HG03558 (cell line): ENCODE measurements around the gene COL23A1.

Source experiments
- ATAC-seq: cut with Tn5 transposase; IDR thresholded peaks from one replicate; pipeline ENCODE4 v1.9.1; 2021; ENCODE audit warnings: moderate number of reproducible peaks; ENCODE audit not compliant: unreplicated experiment; ENCODE audit errors: extremely low read depth

COL23A1 gene

DNA sequence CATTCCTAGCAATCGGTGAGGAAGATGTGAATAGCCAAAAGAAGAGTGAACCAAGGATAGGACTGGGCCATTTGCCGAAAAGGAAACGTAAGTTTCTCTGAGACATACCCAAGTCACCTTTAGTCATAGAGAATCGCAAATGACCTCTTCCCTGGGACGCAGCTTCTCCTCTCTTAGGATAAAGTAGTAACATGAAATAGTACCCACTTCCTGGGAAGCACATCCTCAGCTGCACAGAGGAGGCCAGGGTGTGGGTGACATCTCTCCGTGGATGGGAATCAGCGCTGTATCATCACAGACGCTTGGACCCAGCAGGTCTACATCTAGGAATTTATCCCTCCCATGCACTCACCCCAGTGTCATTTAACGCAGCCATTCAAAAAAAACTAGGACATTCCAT is 236.7 kb downstream of the COL23A1 start:
- no peak for ATAC-seq

DNA sequence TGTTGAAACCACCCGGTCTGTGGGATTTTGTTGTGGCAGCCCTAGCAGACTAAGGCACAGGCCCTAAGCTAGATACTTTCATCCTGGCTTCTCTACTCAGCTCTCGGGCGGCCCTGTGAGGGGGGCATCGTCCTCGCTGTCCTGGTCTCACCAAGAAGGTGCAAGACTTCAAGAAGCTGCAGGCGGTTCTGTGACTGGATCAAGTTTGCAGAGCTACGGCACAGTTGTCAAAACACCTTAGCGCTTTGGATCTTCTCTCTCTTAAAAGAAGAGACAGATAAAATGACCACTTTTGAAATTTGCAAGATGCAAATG is 238.2 kb downstream of the COL23A1 start:
- ATAC-seq, result no peak

DNA sequence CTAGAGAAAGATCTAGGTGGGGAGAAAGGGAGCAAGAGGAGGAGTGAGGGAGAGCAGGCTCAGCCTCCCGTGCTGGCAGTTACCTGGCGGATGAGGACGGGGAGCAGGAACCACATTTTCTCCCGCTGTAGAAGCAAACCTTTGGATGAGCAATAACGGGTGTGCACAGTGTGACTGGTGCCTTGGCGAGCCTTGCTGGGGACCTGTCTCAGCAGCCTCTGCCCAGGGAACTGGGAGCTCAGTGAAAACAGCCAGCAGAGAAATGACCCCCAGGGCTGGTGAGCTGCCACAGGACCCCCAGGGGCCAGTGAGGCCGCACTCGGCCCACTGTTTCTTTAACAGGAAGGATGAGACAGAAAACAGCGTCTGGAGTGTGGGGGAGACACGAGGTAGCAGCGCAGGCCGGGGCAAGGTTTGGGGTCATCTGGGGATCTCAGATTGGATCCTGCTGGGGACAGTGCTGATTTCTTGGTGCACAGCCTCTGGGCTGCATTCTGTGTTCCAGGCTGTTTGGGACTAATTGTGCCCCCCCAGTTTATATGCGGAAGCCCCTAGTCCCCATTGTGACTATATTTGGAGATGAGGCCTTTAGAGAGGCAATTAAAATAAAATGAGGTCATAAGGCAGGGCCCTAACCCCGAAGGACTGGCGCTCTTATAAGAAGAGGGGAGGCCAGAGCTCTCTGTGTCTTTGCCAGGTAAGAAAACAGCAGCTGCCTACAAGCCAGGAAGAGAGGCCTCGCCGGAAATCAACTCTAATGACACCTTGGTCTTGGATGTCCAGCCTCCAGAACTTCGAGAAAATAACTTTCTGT is 238.8 kb downstream of the COL23A1 start:
- ATAC-seq, result no peak

DNA sequence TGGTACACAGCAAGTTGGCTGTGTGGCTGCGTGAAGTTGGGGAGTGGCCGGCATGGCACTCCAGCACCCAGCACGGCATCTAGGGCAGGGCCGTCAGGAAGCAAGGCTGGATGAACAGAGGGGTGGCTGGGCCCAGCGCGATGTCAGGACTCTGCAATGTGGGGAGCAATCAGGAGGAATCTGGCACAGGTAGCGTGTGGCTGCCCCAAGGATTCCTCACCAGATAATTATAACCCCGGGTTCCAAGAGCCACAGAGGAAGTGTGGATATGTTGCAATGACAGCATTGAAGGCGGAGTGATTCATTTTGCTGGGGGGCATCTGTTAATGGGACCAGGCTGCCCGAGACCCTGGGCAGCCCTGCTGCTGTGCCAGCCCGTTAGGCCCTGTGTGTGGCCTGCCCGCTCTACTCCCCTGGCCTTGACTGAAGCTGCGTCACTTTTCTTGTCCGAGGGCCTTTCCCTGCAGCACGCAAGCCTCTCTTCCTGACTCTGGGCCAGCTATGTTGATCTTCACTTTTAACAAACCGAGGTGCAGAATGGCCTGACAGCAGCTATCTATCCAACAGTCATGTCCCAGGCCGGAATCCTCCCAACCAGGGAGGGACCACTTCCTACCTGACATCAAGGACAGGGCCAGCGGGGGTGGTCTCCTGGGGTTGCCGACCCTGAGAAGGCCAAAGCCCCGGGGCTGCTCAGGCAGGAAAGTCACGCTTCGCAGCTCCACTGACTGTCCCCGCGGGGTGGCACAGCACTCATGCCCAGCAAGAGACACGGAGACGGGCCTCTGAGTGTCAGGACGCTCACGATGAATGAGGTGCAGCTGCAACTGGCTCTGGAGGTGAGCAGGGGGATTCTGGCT is 239.6 kb downstream of the COL23A1 start:
- no peak for ATAC-seq

DNA sequence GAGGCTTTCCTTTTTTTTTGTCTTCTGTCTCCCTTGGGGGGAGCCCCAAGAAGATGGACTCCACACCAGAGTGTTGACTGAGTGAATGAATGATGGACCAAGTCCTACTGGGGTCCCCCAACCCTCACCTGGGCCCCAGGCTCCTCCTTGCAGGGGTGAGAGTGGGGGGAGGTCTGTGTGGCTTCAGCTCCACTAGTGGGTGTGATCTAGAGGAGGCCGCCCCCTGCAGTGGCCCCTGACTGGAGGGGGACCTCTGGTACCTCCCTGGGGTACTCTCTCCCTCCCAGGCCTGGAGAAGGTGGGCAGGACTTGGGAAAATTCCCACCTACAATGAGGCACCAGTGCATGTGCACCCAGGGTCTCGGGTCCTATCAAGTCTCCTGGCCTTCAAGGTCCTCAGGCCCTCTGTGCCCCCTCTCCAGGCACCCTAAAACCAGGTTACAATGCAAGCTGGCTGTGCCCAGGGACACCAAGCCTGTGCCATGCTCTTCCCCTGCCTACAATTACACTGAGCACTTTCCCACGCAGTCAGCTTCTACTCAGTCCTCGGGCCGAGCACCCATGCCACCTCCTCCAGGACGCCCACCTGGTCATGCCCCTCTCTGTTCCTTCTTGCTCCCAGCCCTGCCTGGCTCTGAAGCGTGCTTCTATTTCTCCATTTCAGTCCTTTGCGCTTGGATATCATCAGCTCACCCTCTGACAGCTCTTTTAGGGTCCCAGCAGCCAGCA is 240.4 kb downstream of the COL23A1 start:
- ATAC-seq, result no peak

DNA sequence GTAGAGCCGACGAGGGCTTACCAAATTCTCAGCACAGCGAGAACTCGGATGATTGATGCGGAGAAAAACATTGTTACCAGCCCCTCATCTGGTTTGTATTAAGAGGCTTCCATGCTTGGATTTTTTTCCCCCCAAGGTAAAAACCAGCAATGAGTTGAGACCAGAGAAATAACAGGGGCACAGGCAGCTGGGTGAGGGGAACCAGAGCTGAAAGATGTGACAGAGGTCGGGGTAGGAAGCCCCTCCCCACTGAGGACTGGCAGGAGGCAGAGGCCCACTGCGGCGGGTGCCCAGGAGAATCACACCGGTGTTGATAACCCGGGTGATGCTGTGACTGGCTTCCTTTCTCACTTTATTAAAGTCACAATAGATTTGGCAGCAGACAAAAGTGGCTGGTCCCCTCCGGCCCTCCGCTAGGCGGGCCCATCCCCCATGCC is 241.1 kb downstream of the COL23A1 start:
- no peak for ATAC-seq

DNA sequence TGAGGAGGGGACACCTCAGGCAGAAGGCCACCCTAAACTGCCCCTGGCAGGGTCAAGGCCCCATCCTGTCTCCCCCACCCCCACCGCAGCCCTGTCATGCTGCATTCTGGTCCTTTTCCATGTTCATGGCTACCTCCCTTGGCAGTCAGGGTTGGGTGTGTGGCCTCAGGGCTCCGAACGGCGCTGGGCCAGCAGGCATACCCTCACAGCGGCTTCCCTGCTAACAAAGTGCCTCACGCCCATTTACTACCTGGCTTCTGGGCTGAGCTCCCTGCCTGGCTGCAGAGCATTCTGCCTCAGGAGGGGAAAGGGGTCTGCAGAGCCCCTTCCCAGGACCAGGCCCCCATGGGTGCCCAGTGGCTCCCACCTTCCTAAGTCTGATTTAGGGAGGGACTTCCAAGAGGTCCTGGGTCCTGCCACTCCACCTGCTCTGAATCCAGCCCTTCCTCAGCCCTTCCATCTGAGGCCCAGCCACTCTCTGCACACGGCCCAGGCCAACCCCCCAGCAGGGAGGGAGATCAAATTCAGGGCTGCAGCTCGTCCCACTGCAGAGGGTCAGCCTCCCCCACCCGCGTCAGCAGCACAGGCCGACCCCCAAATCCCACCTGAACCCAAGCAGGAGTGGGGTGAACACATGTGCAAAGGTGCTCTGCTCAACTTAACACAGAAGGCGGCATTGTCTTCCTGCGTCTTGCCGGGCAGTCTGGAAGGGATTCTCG is 241.7 kb downstream of the COL23A1 start:
- no peak for ATAC-seq

DNA sequence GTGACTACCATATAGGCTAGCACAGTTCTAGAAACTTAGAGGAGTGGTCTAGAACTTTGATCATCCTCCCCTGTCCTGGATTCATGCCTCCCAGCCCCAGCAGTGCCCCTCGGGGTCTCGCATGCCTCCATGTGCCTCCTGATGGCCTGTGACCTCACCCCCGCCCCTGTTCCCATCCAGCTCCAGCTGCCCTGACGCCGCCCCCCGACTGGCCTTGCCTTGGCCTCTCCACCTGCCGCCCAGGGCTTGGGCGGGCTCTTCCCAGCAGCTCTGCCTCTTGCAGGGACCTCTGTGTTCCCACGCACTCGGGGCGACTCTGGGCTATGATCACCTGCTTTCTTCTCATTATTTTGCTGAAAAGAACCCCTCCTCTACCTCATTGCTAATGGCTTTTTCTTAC is 242.2 kb downstream of the COL23A1 start:
- ATAC-seq, result no peak

DNA sequence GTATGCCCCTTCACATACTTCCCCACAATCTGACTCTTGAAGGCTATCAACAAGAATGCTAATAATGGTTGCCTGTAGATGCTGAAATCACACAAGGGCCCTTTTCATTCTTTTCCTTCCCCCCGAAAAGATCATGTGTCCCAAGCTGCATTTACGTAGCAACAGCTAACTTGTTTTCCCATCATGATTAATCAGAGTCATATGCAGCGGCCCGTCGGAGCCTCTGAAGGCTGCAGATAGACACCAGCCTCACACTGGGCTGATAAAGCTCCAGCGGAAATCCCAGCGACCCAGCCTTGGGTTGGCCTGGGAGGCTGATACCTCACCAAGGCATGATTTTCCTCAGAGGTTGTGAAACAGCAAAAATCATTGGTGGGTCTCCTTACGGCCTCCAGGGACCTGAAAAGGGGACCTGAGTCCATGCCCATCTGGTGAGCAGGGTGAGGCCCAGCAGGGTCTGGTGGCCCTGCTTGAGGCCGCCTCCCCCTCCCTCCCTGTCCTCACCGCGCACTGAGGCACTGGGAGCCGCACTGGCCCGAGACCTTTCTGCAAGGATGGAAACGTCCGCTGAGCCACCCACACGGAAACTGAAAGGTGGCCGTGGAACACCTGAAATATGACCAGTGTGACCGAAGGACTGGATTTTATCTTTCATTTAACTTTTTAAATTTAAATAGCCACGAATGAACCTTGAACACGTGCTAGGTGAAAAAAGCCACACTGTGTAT is 243.4 kb downstream of the COL23A1 start:
- no peak for ATAC-seq

DNA sequence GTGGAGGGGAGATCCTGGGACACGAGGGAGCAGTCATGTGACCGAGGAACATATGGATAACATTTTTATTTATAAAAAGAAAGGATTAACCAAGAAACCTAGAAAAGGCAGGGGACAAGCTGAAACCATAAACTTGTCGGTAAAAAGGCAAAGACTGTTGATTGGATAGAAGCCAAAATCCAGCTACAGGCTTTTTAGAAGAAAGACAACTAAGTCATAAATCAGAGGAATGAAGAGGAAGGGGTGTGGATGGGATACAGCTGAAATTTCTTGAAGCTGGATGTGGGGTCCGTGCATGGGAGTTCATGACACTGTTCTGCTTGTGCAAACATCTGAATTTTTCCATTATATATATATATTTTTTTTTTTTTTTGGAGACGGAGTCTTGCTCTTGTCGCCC is 246.9 kb downstream of the COL23A1 start:
- no peak for ATAC-seq

DNA sequence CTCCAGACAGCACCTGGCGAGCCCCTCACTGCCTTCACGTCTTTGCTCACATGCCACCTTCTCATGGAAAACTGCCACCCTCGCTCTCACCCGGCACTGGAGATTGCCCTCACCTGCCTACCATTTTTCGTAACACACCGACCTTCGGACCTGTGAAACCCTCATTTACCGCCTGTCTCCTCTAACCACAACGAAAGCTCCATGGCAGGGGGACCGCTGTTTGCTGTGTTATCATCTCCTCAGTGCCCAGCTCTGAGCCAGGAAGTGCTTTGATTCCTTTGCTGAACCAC is 248.4 kb downstream of the COL23A1 start:
- no peak for ATAC-seq

DNA sequence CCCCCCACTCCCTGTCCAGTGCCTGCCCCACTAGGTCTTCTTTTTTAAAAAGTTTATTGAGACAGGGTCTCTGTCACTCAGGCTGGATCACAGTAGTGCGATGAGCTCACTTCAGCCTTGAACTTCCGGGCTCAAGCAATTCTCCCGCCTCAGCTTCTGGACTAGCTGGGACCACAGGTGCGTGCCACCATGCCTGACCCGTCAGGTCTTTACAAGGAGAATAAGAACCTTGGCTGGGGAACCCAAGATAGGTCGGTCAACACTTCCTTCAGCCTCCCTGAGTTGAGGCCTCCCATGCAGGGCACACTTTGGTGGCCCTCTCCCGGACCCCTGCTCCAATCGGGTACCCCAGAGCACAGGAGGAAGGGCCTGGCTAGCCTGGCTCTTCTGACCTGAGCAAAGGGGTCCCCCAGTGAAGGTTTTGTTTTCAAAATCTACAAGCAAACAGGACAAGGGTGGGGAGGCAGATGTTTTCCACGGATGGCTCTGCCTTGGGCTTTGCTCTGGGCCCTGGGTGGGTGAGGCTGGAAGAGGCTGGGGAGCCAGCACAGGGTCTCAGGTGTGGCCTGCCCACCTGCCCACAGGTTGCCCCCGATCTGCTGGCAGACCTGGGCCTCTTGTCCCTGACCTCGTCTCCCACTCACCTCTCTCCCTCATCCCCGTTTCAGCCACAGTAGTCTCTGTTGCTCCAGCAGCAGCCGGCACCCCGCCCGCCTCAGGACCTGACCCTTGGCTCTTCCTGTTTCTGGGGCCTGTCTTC is 248.9 kb downstream of the COL23A1 start:
- no peak for ATAC-seq

DNA sequence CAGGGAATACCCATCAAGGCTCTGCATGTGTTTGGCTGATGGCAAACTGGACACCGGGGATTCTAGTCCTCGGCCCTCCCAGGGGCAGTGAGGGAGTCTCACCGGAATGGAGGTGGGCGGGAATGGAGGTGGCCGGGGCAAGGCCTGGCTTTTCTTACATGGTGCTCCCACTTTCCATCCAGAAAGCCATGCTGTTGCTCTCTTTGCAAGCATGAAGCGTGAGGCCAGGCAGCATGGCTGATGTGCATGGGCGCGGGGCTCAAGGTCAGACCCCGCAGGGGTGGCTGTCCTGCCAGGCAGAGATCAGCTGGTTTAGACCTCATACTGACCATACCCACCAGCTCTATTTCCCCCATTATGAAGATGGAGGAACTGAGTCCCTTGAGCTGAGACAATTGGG is 249.6 kb downstream of the COL23A1 start:
- ATAC-seq, result no peak

DNA sequence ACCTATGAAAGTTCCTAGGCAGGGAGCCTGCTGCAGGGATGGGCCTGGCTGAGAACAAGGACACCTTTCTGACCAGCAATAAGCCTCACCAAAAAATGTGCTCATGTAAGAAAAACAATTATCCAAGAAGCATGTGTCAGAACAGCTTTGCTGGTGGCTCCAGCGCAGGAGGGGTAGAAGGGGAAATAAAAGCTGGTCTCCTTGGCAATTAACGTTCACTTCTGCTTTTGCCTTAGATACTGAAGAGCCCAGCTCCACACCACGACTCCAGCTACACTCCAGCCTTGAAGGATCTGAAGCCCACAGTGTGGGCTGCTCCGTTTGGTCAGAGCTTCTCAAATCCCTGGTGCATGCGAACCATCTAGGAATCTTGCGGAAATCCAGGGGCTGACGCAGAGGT is 250.0 kb downstream of the COL23A1 start:
- no peak for ATAC-seq

DNA sequence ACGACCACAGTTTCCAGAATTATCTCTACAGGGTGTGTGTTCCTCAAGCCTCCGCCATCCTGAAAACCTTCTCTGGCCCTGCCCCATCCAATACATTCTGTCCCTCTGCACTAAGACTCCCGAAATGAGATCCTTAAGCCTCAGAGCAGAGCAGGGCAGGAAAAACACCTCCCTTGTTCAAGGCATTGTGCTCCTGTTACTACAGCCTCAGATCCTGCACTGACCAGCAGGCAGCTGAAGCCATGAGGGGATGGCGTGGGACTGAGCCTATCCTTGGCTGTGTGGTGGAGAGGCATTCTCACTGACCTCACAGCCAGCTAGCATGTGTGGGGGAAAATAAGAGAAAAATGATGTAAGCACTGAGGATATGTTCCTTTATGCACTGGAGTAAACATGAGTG is 250.9 kb downstream of the COL23A1 start:
- no peak for ATAC-seq

DNA sequence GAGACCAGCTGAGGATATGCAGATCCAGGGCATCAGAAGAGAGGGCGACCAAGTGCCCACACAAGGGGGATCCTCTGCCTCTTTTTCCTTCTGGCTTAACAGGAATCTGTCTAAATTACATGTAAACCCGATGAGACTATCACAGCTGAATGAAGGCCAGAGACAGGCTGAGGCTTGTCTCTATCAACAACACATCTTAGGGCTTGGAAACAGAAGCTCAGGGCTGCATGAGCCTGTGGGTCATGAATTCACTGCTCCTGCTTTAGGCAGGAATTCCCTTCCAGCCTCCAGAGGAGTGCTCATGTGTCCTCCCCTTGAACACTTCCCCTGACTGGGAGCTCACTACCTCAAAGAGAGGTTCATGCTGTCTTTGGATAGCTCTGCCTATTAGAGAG is 251.4 kb downstream of the COL23A1 start:
- ATAC-seq, result no peak

DNA sequence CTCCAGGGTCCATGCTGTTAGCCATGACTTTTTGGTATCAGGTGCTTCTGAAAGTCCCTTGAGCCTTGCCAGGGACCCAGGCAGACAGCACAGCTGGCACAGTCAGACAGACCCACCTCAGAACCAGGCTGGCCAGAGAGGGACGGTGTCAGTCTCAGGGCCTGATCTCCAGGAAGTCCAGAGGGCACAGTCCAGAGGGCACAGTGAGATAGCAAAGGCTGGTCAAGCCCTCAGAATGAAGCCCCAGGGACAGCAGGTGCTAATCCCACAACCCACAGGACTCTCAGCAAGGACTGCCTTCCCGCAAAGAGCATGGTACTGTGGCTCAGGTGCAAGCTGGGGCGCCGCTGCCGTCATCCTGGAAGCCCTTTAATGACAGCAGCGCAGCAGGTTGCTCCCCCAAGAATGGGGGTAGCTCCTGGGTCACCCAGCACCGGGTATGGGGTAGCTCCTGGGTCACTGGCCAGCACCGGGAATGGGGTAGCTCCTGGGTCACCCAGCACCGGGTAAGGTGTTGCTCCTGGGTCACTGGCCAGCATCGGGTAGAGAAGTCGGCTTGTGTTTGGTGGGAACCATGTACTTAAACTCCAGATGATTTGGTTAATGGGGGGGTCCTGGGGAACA is 252.0 kb downstream of the COL23A1 start:
- ATAC-seq, result no peak

DNA sequence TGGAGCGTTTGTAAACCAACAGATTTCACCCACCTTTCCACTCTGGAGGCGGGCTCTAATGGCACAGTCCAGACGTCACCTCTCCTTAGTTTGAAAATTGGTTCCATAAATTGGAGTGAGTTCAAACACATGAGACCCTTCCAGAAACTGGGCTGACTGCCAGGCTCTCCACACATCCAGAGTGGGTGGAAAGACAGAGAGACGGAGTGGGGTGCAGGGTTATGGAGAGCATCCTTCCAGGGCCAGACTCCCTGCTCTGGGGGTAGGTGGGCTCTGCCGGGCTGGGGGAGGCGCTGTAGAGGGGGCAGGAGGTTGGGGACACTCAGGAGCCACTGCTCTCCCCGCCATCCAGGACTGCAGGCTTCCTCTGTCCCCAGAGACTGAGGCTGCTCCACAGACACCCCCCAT is 252.9 kb downstream of the COL23A1 start:
- no peak for ATAC-seq

DNA sequence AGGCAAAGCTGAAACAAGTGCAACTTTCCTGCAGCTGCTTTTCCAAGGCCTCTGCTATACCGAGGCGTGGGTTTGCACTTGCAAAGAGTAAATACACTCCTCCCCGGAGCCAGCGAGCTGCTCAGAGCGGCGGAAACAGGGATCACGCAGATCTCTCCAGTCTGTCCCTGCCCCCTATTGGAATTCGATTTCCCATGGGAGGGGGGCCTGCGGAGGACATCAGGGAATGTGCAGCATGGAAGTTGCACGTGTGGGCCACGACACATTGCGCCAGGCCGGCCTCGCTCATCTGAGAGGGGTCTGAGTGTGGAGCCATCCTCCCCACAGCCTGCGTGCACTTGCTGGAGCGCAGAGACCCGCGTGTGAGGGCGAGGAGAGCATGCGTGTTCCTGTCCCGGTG is 253.3 kb downstream of the COL23A1 start:
- ATAC-seq, result no peak
